Activated CD4-positive, alpha-beta T cell treated with anti-CD3 and anti-CD28 coated beads, Interleukin-2, Interleukin-6, amounts not matched to agents 100 ng/mL and 50 ng/mL, durations not matched to agents 16 hours and 8 hours (primary cell): ENCODE measurements around the gene GOLM1.
A peak's percentile ranks its signal among the peaks of the same experiment; 100 is the strongest.
"Not testable (repeated sequence)": the region's sequence is repeated elsewhere in the genome, so short reads cannot be mapped to it uniquely, and the experiment has no call there.

Experiments used
- DNase-seq: peaks from one replicate; pipeline ENCODE4 v3.0.0-alpha.2; 2020

Gene GOLM1, protein sequence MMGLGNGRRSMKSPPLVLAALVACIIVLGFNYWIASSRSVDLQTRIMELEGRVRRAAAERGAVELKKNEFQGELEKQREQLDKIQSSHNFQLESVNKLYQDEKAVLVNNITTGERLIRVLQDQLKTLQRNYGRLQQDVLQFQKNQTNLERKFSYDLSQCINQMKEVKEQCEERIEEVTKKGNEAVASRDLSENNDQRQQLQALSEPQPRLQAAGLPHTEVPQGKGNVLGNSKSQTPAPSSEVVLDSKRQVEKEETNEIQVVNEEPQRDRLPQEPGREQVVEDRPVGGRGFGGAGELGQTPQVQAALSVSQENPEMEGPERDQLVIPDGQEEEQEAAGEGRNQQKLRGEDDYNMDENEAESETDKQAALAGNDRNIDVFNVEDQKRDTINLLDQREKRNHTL

DNA sequence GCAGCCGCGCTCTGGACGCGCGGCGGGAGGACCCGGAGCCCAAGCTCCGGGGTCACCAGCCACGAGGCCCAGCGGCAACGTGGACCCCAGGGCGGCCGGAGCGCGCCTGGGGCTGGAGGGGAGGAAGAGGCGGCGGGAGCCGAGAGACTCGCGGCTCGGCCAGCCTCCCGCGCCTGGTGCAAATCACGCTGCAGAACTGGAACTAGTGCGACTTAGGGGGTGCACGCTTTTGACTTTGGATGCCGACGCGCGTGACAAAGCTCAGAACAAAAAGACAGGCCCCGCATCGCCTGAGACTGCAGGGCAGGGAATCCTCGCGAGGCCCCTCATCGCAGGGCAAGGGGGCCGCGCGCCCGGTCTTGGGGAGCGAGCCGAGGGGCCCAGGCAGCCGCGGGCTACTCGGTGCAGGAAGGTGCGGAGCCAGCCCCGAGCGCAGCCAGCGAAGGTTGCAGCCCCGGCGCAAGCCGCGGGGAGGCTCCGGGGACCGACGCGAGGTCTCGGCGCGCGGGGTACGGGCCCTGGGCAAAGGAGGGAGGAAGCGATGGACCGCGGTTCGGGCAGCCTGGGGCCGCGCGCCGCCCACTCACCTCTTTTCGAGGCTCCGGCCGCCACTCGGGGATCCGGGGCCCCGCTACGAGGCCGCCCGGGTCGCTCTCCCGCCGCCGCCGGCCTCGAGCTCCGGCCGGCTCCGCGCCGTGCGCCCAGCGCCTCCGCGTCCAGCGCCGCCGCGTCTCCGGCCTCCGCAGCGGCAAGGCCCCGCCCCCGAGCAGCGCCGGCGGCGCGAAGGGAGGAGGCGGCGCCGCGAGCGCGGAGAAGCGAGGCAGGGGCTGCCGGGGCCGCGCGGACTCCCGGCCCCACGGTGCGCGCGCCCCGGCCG is at the start of gene GOLM1:
Gene GOLM1 (minus strand): TSS at position 735 of the 877 bp plus-strand sequence. CDS start 20,238 bp downstream, outside the sequence.
- DNase-seq: peak; percentile 38

DNA sequence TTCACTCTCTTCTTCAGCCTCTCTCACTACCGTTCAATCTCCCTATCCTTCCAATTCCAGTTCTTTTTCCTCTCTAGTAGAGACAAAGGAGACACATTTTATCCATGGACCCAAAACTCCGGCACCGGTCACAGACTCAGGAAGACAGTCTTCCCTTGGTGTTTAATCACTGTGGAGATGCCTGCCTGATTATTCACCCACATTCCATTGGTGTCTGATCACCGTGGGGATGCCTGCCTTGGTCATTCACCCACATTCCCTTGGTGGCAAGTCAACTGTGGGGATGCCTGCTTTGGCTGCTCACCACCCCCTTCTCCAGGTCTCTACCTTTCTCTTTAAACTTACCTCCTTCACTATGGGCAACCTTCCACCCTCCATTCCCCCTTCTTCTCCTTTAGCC is 47.3 kb upstream of the GOLM1 start:
- DNase-seq: not testable (repeated sequence)

DNA sequence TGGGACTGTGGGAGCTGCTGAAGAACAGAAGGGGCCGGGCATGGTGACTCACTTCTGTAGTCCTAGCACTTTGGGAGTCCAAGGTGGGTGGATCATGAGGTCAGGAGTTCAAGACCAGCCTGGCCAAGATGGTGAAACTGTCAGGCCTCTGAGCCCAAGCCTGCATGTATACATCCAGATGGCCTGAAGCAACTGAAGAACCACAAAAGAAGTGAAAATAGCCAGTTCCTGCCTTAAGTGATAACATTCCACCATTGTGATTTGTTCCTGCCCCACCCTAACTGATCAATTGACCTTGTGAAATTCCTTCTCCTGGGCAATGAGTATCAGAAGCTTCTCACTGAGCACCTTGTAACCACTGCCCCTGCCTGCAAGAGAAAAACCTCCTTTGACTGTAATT is 46.6 kb upstream of the GOLM1 start:
- DNase-seq: not testable (repeated sequence)

DNA sequence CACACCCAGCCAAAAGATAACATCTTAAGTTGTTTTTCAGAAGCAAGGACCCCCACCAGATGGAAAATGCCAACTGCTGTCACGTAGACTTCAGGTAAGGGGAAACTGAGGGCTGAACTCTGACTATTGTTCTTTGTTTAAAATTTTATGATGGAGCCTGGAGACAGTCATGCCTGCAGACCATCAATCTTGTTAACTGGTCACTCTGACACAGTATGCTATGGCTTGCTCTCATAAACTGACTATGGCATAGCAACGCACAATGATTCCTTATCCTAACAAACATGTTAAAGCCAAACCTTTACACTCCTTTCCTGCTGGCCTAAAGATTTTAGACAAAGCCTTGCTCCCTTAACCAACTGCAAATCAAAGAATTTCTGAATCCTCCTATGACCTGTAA is 43.6 kb upstream of the GOLM1 start:
- no peak for DNase-seq

DNA sequence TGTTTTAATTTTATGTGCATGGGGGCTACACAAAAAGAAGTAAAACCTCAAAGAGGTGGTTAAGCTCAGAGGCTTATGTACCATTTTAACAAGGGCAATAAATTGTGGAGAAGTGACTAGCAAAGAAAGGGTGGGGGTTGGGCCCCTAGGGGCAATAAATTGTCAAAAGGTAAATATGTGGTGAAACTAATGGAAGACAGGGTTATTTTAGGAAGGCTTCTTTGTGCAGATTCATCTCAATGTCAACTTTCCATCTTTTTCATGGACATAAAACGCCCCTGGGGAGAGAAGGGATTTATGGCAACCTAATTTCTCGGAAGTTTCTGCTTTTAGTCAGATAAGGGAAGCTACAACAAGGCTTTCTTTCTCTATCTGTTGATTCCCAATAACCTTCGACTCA is 42.5 kb upstream of the GOLM1 start:
- DNase-seq: no peak

DNA sequence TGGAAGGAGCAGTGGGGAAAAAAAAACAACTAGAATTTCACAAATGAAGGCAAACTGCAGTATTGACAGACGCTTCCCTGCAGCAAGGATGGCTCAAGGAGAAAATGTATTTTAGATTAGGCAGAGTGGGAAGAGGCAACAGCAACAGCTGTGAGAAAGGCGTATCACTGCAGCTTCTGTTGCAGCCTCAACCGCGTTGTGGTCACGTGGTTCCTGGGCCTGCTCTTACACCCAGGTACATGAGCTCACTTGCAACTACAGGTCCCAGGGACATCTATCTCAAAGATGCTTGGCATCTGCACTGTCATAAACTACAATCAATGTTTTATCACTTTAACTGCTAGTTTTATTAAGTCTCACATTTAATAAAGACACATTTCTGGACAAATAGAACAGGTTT is 36.0 kb upstream of the GOLM1 start:
- no peak for DNase-seq

DNA sequence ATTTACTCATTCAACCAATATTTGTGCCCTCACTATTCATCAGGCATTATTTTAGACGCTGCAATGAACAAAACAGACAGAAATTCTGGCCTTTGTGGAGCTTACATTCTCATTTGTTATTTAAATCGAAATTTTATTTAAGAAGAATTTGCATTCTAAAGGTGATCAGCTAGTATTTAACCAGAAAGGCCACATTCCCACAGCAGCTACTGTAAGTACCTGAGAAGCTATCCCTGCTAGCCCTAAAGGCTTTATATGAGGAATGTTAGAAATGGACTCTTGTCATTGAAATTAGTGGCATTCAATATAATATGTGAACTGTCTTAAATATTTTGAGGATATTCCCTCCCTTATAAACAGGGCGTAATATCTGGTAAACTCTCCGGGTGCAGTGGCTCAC is 35.0 kb upstream of the GOLM1 start:
- no peak for DNase-seq

DNA sequence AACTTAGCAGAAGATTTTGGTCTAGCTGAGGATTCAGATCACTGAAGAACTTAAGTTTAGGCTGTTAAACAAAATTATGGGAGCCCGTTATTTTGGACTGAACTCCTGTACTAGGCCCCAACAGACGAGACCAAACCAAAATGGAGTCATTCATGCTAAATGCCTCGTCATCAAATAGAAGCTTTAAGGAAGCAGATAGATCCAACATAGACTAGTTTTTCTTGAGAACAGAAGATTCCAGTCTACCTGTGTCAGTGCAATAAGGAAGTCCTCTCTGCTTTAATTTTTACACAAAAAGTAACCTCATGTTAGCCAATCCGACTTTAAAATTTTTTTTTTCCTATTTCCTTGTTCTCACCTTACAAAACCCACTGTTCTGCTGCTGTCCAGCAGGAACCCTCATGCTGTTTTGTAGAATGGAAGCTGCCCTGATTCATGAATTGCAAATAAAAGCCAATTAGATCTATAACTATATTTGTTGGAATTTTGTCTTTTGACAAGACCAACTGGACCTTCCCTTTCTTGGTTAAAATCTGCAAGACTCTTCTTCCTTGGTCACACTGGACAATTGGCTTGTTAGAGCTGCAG is 29.0 kb upstream of the GOLM1 start:
- no peak for DNase-seq

DNA sequence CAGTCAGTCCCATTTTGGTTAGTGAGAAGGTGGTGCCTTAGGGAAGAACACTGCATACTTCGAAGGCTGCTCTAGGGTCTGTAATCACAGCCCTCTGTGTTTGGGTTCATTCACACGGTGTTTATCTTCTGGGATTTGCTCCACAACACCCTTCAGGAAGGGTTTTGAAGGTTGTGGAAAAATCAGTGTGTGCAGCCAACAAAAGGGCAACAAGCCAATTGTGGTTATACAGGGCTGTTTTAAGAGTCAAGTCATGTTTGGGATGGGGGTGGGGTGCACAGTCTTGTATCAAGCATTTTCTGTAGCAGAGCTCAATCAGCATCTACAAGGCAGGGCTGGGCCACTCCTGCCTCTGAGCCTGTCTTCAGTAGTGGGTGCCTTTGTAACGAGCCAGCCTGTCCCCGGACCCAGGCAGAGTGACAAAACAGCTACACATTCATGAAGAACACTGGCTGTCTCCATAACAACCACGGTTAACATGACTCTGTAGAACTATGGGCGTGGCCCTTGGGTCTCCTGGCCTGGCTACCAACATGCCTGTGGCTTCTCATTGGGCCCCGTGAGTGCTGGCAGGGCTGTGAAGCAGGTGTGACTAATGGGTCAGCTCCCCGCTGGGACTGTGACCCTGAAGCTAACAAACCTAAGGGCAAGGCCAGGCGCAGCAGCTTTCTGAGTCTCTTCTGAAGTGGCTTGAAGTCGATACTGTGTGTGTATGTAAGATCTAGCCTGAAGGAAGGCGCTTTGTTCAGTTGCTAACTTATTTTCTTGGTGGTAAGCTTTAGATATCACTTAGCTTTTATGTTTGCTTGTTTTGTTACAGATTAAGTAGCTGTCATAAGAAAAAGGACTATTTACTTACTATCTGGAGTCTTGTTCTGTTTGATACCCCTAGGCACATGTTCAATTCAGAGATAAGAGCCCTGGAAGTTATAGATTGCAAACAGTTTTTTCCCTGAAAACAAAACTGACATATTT is 27.9 kb upstream of the GOLM1 start:
- DNase-seq: no peak

DNA sequence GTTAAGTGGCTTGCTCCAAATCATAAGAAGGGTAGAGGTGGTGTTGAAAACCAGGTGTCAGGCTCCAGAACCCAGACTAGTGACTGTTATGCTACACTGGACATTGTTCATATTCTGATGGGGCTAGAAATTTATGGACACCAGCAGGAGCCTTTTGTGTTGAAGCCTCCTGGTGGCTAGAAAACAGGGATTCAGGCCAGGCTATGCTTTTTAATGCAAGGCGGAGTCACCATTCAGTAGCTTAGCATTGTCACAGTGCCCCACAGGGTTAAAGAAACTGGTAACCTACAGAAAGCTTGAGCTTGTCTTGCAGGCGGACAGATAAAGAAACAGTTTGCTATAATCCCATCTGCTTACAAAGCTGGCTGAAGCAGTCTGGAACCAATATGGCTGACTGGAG is 23.0 kb upstream of the GOLM1 start:
- DNase-seq: no peak

DNA sequence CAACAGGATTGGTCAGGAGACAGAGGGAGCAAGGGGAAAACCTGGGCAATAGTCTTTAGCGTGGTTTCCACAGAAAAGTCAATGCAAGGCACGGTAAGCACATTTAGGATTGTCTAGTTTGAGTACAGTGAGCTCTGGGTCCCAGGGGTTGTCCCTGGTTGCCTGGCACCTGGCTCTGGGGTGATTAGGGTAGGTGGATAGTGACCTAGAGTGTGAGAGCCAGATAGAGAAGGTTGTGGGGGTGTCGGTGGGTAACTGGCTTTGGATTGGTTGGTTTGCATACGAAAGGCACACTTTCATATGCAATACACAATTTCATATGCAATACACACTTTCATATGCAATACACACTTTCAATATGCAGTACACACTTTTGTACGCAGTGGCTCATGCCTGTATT is 20.1 kb upstream of the GOLM1 start:
- no peak for DNase-seq

DNA sequence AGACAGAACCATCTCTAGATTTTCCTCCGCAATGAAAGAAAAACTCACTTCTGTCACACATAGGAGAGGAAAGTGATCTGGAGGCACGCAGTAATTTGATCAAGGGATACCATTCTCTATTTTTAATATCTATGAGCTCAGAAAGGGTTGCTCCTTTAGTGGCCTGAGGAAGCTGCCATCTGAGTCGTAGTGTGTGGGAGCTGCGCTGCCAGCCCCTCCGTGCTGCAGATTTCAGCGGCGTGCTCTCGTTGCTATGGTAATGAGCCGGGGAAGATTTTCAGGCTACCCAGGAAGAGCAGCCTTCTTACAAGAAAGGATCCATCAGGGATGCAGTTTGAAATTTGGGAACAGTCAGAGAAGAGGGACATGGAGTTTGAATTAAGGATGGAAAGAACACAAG is 17.1 kb upstream of the GOLM1 start:
- no peak for DNase-seq

DNA sequence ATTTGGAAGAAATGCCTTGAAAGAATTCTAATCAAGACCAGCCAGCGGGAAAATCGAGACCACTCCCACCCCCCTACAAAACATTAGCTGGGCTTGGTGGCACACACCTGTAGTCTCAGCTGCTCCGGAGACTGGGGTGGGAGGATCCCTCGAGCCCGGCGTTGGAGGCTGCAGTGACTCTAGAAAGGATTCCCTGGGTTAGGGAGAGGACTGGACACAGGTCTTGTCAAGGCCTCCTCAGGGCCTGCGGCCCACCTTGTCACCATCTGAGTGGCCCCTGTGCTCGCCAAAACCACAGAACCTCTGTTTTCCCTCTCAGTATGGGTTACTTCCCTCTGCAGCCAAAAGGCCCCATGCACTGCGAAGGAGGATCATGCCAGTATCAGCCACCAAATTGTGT is 16.5 kb upstream of the GOLM1 start:
- no peak for DNase-seq

DNA sequence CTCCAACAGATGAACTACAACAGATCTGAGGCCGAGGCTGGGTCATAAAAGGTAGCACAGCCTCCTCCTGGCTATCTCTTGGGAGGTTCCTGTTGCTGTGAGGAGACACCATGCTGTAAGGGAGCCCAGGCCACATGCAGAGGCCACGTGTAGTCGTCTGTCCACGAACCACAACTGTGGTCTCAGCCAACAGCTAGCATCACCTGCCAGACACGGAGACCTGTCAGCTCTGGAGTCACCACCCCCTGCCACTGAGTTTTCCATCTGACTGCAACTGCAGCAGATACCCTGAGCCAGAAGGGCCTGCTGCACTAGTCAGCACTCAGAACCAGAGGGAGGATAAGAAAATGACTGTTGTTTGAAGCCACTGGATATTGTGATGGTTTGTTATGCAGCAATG is 12.7 kb upstream of the GOLM1 start:
- no peak for DNase-seq

DNA sequence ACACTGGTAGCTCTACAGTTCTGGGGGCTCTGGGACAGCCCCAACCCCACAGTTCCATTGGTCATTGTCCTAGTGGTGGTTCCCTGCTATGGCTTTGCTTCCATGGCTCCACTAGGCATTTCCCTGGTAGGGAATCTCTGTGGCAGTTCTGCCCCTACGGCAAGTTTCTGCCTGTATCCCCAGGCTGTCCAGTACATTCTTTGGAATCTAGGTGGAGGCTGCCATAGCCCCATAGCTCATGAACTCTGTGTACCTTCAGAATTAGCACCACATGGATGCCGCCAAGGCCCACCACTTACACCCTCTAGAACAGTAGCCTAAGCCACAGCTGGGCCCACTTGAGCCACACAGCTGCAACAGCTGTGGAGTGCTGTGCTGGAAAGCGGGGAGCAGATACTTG is 3.3 kb upstream of the GOLM1 start:
- no peak for DNase-seq

DNA sequence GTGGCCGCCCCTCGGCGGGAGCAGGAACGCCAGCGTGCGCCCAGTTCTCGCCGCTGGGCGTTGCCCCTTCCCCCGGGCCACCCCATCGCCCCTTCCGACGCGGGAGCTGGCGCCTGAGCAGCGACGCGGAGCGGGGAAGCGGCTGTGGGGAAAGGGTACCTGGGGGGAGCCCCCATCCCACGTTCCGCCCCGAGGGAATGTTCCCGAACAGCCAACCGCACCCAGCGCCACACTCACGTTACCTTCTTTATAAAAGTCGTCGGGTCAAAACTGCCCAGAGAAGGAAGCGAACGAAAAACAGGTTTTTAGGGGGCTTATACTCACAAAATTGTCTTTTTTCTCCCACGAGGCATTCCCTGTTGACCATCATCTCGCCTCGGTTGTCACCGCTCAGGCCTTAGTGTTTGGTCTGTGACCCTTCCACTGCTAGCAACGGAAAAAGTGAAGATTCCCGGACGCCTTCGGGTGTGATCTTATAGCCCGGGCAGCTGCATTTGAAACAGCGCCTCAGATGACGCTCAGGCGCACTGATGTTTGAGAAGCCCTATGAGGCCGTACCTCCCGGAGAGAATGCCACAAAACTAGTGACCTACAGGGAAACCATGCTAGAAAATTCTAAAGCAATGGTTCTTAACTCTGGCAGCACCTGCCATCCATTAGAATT is 475 bp upstream of the GOLM1 start:
- DNase-seq: peak; percentile 36

DNA sequence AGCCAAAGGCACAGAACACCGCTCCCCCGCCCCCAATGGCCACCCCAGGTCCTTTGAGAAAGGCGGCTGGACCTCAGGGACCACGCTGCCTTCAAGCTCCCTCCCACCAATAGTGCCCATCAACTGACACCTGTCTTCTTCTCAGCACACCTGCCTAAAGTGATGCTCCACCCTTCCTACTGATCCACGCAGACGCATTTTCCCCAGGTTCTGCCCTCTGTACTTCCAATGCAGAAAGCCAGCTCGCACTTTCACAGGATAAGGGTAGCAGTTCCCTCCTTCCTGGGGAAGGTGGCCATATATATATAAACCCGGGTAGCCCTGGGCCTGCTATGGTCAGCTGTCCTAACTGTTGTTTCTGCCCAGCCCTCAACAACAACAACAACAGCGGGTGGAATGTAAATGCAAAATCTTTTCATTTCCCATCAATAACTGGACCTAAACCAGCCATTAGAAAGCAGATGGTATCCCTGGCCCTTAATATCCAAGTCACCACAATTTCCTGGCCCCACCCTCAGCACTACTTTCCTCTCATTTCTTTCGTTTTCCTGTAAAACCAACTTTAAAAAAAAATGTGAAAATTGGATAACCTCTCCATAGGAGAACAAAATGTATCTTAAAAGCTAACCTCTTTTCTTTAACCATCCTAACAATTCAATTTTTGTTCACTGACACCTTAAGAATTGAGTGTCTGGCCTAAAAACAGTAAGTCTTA is 1.7 kb downstream of the GOLM1 start:
- no peak for DNase-seq

DNA sequence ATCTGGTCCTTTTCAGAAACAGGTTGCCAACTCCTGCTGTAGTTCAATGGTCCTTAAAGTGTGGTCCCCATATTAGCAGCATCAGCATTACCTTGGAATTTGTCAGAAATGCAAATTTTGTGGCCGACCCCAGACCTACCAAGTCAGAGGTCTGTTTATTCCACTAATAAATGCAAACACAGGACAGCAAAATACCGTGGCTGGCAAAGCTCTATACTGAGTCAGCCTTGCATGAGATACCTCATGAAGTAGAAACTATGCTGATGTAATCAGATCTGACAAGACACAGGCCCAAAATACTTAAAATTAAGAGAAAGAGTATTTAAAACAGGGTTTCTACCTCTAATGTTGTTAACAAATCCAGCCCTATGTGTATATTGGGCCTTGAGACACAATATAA is 3.0 kb downstream of the GOLM1 start:
- DNase-seq: no peak

DNA sequence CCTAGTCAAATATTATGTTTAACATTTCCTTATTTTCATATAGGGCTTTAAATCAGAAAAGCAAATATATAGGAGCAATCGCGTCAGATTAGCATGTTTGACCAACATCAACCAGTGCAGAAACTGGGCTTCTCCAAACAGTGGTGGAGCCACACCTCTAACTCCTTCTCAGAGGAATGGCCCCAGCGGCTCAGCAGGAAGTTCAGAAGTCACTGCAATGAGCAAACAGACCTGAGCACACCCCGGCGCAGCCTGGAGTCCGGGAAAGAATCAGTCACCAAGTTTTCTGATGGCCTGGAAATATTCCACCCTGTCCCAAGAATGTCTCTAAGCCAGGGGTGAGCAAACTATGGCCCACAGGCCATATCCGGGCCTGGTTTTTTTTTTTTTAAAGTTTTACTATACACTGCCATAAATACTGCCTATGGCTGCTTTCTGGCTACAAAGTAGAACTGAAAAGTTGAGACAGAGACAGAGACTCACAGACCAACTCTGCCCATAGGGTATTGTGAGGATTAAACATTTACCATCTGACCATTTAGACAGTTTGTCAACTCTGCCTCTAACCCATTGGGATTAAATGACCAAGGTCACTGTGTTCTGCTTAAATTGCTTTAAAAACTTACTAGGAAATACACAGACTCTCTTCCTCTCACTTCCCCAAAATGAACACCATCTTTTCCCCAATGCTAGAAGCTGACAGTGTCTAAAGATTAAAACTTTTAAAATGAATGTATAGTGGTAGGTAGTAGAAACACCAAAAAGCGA is 5.4 kb downstream of the GOLM1 start:
- no peak for DNase-seq

DNA sequence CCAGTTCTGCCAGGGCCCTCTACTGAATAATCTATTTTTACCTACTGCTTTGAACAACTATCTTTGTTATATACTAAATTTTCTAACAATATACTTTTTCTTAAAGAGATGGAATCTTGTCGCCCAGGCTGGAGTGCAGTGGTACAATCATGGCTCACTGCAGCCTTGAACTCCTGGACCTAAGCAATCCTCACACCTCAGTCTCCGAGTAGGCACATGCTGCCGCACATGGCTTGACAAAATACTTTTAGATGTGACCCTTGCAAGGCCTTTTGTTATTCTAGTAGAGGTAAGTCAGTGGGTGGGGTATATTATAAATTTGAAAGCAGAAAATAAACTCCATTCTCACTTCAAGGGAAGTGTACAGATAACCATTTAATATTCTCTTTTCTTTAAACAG is 7.9 kb downstream of the GOLM1 start:
- DNase-seq: no peak

DNA sequence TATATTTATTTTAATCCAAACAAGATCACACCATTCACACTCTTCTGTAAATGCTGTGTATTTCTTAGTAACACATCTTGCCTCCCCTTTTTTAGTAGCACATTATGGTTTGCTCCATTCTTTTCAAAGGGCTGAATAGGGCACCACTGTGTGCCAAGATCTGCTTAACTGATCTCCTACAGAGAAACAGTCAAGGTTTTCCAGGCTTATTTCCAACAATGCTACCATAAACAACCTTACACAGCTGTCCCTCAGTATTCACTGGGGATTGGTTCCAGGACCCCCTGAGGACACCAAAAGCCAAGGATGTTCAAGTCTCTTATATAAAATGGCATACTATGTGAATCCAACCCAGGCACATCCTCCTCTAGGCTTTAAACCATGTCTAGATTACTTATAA is 16.5 kb downstream of the GOLM1 start:
- no peak for DNase-seq
